K562 (cell line): ENCODE results near the gene DAPK2. TPM values are rescaled to one million over a fixed set of nuclear protein-coding genes. Genes with fewer than 3 reads are reported as not detected.

Source experiments
- ATAC-seq: fragments of 200-7000 bp; cut with Tn5 transposase; 3 replicates; pipeline ENCODE4 v1.9.1; 2020; ENCODE audit warnings: moderate library complexity
- BruUV-seq: library from RNA; stranded (reverse); fragments of 400-500 nt; replicated peaks from 2 replicates; lab custom pipeline; 2021; lab: Mats Ljungman, UMichigan
- CTCF ChIA-PET: fragments of 300-600 bp; formaldehyde crosslinking; extraction: SDS; loops from one replicate; lab custom pipeline; 2021; ENCODE audit warnings: low intra/inter-chr PET ratio; lab: Yijun Ruan, JAX
- POLR2A ChIA-PET: fragments of 300-600, 350-650 bp; sonication (Branson Sonifier 250); formaldehyde crosslinking; extraction: SDS; loops from one replicate; lab custom pipeline; 2021; ENCODE audit warnings: antibody characterized with exemption, inconsistent platforms; lab: Yijun Ruan, JAX
- DNase-seq, 4 experiments: peaks; one replicate each; pipeline versions ENCODE4 v3.0.0 to v3.0.0-alpha.2; 2011 to 2018; ENCODE audit warnings: low spot score in 3 of 4, mixed read lengths in 3 of 4; ENCODE audit errors: extremely low read depth in 1 of 4
- FAIRE-seq: peaks from 2 replicates; lab custom pipeline; 2011; peaks lifted over from hg19 to GRCh38; lab: Jason Lieb, UNC
- H2AFZ ChIP-seq: 2 replicates; pipeline ENCODE4 v1.6.0; 2011; ENCODE audit warnings: low read depth, low read length, control low read depth, inconsistent platforms
- H3K27ac ChIP-seq: fragments of 200-600 bp; 3 replicates; pipeline ENCODE4 v1.8.0; 2011; ENCODE audit warnings: low read depth, mild to moderate bottlenecking, control low read depth, inconsistent platforms, low read length, moderate library complexity, mixed read lengths; ENCODE audit errors: extremely low read depth
- H3K27me3 ChIP-seq, 2 experiments: fragments of 300-600 bp in 1 of 2; 2 replicates in 1 of 2; 3 replicates in 1 of 2; pipeline versions ENCODE4 v1.6.0 to v1.8.0; 2011; ENCODE audit warnings: inconsistent platforms in 2 of 2, low read length in 2 of 2, mild to moderate bottlenecking in 1 of 2, mixed read lengths in 1 of 2, moderate library complexity in 1 of 2; ENCODE audit not compliant: control insufficient read depth in 2 of 2, insufficient read depth in 2 of 2
- H3K36me3 ChIP-seq: fragments of 300-600 bp; 3 replicates; pipeline ENCODE4 v1.8.0; 2011; ENCODE audit warnings: mild to moderate bottlenecking, low read length, inconsistent platforms; ENCODE audit not compliant: control insufficient read depth, insufficient read depth
- H3K4me1 ChIP-seq, 2 experiments: fragments of 200-600 bp in 1 of 2; replicated peaks in 1 of 2; 2 replicates in 1 of 2; 3 replicates in 1 of 2; pipeline versions ENCODE4 v1.5.1 to v1.8.0; 2011; ENCODE audit warnings: inconsistent platforms in 2 of 2, low read length in 2 of 2, mild to moderate bottlenecking in 1 of 2, mixed read lengths in 1 of 2, moderate library complexity in 1 of 2; ENCODE audit not compliant: control insufficient read depth in 2 of 2, insufficient read depth in 2 of 2
- H3K4me2 ChIP-seq: 2 replicates; pipeline ENCODE4 v1.6.1; 2011; ENCODE audit warnings: low read length, control low read depth, inconsistent platforms, mixed read lengths; ENCODE audit not compliant: insufficient read depth
- H3K4me3 ChIP-seq: fragments of 200-600 bp; sonication (generic), shearing (Covaris generic); 2 replicates; pipeline ENCODE4 v1.5.1; 2016; ENCODE audit warnings: control low read depth, inconsistent platforms
- H3K79me2 ChIP-seq: fragments of 200-600 bp; 3 replicates; pipeline ENCODE4 v1.8.0; 2011; ENCODE audit warnings: low read length, inconsistent platforms; ENCODE audit not compliant: control insufficient read depth, insufficient read depth
- H3K9ac ChIP-seq, 2 experiments: 2 replicates each; pipeline versions ENCODE4 v1.6.0 to v1.6.1; 2011; ENCODE audit warnings: low read depth in 2 of 2, low read length in 2 of 2, control low read depth in 1 of 2, inconsistent platforms in 1 of 2, mild to moderate bottlenecking in 1 of 2, mixed read lengths in 1 of 2; ENCODE audit not compliant: insufficient read depth in 1 of 2
- H3K9me1 ChIP-seq: one replicate; pipeline ENCODE4 v1.6.0; 2011; ENCODE audit warnings: inconsistent platforms, mild to moderate bottlenecking, low read length, moderate library complexity; ENCODE audit not compliant: control insufficient read depth, insufficient read depth
- H3K9me3 ChIP-seq: replicated peaks from 2 replicates; pipeline ENCODE4 v1.5.1; 2011; ENCODE audit warnings: low read depth, low read length, inconsistent platforms; ENCODE audit not compliant: control insufficient read depth, insufficient read depth
- H4K20me1 ChIP-seq: replicated peaks from 2 replicates; pipeline ENCODE4 v1.6.1; 2011; ENCODE audit warnings: low read length, inconsistent platforms, mixed read lengths; ENCODE audit not compliant: control insufficient read depth, insufficient read depth
- RBM17 ChIP-seq: fragments of 200-400 bp; formaldehyde crosslinking; IDR thresholded peaks from 2 replicates; pipeline ENCODE4 v1.6.1; 2017; ENCODE audit warnings: low read depth, mild to moderate bottlenecking, low read length, borderline replicate concordance
- TARDBP ChIP-seq: fragments of 450-650 bp; IDR thresholded peaks from 2 replicates; pipeline ENCODE4 v1.6.1; 2016
- ZNF644 ChIP-seq: fragments of 200-800 bp; sonication (Bioruptor generic); IDR thresholded peaks from 2 replicates; pipeline ENCODE4 v1.6.1; 2016; ENCODE audit warnings: low read depth, missing genetic modification characterization, missing compliant biosample characterization
- ZNF778 ChIP-seq: fragments of 450-650 bp; formaldehyde crosslinking; IDR thresholded peaks from 2 replicates; pipeline ENCODE4 v1.4.0; 2020; ENCODE audit warnings: mild to moderate bottlenecking, moderate library complexity
- WGBS: fragments of 100-300 bp; shearing (Covaris generic); methylation state at CpG from one replicate; pipeline ENCODE4 v1.1.6; 2016; ENCODE audit warnings: low coverage, mixed read lengths; ENCODE audit not compliant: insufficient coverage; ENCODE audit errors: missing lambda C conversion rate; 5-methylcytosine and 5-hydroxymethylcytosine counted together
- in situ Hi-C: fragments of 300-500 bp; cut with MboI; formaldehyde crosslinking; loops from 4 replicates; pipeline ENCODE4 v1.15.0; 2018; ENCODE audit warnings: inconsistent platforms, mixed read lengths
- intact Hi-C: fragments of 100-400 bp; cut with micrococcal nuclease; formaldehyde crosslinking; loops from 2 replicates; pipeline ENCODE4 v1.14.2; 2022
- polyA plus RNA-seq, 8 experiments: library from polyadenylated mRNA; depleted of rRNA in 4 of 8; stranded (reverse) in 5 of 8; unstranded in 3 of 8; fragments of >200 nt; fragmentation: Nextera tagmentation in 2 of 8; fragmentation: Illumina TruSeq in 1 of 8; extraction: Ambion mirVana in 2 of 8; extraction: Trizol in 1 of 8; gene quantifications; 2 replicates each; pipeline versions ENCODE4 v1.2.1 to v1.2.3, GENCODE V29; 2011 to 2014; ENCODE audit warnings: inconsistent platforms in 1 of 8, missing spikeins in 1 of 8
- total RNA-seq, 7 experiments: library from RNA; depleted of rRNA in 6 of 7; stranded (reverse); fragments of >200 nt in 6 of 7; fragmentation: Illumina TruSeq in 2 of 7; extraction: Trizol in 2 of 7; gene quantifications; 2 replicates each; pipeline versions ENCODE4 v1.2.1 to v1.2.3, GENCODE V29; 2011 to 2021; ENCODE audit warnings: low replicate concordance in 1 of 7
- TF ChIP-seq, protein P1 (sequence below): fragments of 250-450 bp; sonication (Bioruptor Pico); IDR thresholded peaks from 2 replicates; pipeline ENCODE4 v1.8.0; 2022; ENCODE audit warnings: inconsistent platforms
- TF ChIP-seq, protein P2 (sequence below): fragments of 150-350 bp; IDR thresholded peaks from 2 replicates; pipeline ENCODE4 v1.6.1; 2014; ENCODE audit warnings: low read depth, mild to moderate bottlenecking, low read length, borderline replicate concordance
- TF ChIP-seq, protein P3 (sequence below), 3 experiments: IDR thresholded peaks in 2 of 3; conservative IDR thresholded peaks in 1 of 3; 2 replicates each; pipeline ENCODE4 v1.5.1; 2011 to 2012; ENCODE audit warnings: low read length in 3 of 3, mild to moderate bottlenecking in 3 of 3, control low read depth in 2 of 3, improper control_type of control experiment in 1 of 3, inconsistent platforms in 1 of 3, low read depth in 1 of 3, mixed read lengths in 1 of 3, moderate library complexity in 1 of 3; ENCODE audit not compliant: insufficient read depth in 2 of 3
- TF ChIP-seq, protein P4 (sequence below): sonication (generic); formaldehyde crosslinking; IDR thresholded peaks from 2 replicates; pipeline ENCODE4 v1.8.1; 2023; ENCODE audit warnings: mild to moderate bottlenecking, missing genetic modification reagents

Gene DAPK2
- total and polyA plus RNA-seq, 9 of the 15 experiments (the other 6 are each of a cell fraction or from before 2014, with no cell fraction given), result 0.14 to 5.2 (median 2.2) TPM

DNA sequence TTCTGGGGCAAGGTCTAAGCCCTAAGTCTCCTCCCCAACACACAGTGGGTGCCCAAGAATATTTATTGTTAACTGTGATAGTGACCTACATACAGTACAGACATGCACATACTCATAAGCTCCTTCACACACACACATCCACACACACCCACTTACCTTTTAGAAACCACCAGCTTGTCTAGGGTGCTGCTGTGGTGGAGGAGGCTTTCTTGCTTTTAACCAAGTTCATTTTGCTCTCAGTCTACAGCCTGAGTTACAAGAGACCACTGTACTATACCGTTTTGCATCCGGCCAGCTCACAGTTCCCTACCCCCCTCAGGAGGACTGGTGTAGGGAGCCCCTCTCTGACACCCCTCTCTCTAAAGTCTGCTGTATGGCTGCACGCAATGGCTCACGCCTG, 16.7 kb downstream of the DAPK2 start (continued):
- TF ChIP-seq, protein P1, sequence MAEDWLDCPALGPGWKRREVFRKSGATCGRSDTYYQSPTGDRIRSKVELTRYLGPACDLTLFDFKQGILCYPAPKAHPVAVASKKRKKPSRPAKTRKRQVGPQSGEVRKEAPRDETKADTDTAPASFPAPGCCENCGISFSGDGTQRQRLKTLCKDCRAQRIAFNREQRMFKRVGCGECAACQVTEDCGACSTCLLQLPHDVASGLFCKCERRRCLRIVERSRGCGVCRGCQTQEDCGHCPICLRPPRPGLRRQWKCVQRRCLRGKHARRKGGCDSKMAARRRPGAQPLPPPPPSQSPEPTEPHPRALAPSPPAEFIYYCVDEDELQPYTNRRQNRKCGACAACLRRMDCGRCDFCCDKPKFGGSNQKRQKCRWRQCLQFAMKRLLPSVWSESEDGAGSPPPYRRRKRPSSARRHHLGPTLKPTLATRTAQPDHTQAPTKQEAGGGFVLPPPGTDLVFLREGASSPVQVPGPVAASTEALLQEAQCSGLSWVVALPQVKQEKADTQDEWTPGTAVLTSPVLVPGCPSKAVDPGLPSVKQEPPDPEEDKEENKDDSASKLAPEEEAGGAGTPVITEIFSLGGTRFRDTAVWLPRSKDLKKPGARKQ, result no peak
- TF ChIP-seq, protein P2, sequence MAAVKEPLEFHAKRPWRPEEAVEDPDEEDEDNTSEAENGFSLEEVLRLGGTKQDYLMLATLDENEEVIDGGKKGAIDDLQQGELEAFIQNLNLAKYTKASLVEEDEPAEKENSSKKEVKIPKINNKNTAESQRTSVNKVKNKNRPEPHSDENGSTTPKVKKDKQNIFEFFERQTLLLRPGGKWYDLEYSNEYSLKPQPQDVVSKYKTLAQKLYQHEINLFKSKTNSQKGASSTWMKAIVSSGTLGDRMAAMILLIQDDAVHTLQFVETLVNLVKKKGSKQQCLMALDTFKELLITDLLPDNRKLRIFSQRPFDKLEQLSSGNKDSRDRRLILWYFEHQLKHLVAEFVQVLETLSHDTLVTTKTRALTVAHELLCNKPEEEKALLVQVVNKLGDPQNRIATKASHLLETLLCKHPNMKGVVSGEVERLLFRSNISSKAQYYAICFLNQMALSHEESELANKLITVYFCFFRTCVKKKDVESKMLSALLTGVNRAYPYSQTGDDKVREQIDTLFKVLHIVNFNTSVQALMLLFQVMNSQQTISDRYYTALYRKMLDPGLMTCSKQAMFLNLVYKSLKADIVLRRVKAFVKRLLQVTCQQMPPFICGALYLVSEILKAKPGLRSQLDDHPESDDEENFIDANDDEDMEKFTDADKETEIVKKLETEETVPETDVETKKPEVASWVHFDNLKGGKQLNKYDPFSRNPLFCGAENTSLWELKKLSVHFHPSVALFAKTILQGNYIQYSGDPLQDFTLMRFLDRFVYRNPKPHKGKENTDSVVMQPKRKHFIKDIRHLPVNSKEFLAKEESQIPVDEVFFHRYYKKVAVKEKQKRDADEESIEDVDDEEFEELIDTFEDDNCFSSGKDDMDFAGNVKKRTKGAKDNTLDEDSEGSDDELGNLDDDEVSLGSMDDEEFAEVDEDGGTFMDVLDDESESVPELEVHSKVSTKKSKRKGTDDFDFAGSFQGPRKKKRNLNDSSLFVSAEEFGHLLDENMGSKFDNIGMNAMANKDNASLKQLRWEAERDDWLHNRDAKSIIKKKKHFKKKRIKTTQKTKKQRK, result no peak
- TF ChIP-seq TARDBP, result no peak
- no peak for TF ChIP-seq RBM17
- TF ChIP-seq, all 486 proteins: peak for 0

DNA sequence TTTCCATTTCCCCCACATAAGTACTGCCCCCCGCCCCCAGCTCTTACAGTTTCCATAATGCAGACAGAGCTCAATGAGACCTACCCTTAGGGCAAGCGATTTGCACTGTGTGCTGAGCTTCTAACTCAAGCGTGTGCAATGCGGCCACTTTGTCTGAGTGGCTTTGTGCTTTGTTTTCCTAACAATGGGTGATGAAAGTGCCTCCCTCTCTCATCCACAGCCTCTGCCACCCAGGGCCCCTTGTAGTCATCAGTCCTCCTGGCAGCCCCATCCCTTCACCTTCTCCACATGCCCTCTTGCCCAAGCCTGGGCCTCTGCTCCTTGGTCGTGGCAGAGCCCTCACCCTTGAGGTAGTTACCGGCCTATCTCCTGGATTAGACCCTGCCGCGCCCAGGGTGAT, 17.2 kb downstream of the DAPK2 start:
- Histone ChIP-seq H3K27ac (no peak overlapping the region), H3K36me3 (no peaks in the 10 kb centered on the region), H2AFZ (no peak overlapping the region), H3K27me3 (no peaks in the 10 kb centered on the region), H4K20me1 (no peaks in the 10 kb centered on the region), H3K79me2 (no peaks in the 10 kb centered on the region), H3K9ac (peak overlapping the region in 1 of 2 experiments; percentile 20; a peak in 1 of 4 replicates), H3K9me1 (no peaks in the 10 kb centered on the region), H3K4me1 (peaks cover 8% of the 10 kb centered on the region in 2 experiments; a peak in 3 of 5 replicates), H3K9me3 (no peaks in the 10 kb centered on the region), H3K4me2 (no peak overlapping the region), H3K4me3 (no peak overlapping the region)
- DNase-seq (no peak), ATAC-seq (no peak), FAIRE-seq (no peak)
- CTCF ChIA-PET, result no interaction called here
- in situ Hi-C loops (no loop called here), intact Hi-C loops (no loop called here)
- POLR2A ChIA-PET, result interaction anchor here (0.6 to 1.0 kb wide), 4 partner anchors 11 to 29 kb away, joined by 3 to 6 read pairs (median 3); no protein-coding TSS in a partner anchor
- BruUV-seq, result no TSS peak
- WGBS, result 53% methylated on average over 7 of the region's 8 CpGs
- TF ChIP-seq, protein P3, sequence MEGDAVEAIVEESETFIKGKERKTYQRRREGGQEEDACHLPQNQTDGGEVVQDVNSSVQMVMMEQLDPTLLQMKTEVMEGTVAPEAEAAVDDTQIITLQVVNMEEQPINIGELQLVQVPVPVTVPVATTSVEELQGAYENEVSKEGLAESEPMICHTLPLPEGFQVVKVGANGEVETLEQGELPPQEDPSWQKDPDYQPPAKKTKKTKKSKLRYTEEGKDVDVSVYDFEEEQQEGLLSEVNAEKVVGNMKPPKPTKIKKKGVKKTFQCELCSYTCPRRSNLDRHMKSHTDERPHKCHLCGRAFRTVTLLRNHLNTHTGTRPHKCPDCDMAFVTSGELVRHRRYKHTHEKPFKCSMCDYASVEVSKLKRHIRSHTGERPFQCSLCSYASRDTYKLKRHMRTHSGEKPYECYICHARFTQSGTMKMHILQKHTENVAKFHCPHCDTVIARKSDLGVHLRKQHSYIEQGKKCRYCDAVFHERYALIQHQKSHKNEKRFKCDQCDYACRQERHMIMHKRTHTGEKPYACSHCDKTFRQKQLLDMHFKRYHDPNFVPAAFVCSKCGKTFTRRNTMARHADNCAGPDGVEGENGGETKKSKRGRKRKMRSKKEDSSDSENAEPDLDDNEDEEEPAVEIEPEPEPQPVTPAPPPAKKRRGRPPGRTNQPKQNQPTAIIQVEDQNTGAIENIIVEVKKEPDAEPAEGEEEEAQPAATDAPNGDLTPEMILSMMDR (IDR thresholded peaks at IDR 0.05 in 2 of 3, conservative IDR thresholded peaks at IDR 0.05 in 1 of 3; ENCODE audit: insufficient read depth in 2 of 3, low read depth in 1 of 3, low read length in 3 of 3), result no peak
- no peak for TF ChIP-seq ZNF644 (tag)
- no peak for TF ChIP-seq ZNF778
- TF ChIP-seq, protein P4, sequence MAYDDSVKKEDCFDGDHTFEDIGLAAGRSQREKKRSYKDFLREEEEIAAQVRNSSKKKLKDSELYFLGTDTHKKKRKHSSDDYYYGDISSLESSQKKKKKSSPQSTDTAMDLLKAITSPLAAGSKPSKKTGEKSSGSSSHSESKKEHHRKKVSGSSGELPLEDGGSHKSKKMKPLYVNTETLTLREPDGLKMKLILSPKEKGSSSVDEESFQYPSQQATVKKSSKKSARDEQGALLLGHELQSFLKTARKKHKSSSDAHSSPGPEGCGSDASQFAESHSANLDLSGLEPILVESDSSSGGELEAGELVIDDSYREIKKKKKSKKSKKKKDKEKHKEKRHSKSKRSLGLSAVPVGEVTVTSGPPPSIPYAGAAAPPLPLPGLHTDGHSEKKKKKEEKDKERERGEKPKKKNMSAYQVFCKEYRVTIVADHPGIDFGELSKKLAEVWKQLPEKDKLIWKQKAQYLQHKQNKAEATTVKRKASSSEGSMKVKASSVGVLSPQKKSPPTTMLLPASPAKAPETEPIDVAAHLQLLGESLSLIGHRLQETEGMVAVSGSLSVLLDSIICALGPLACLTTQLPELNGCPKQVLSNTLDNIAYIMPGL (CRISPR knock-in tag), result no peak
